Iris pigment epithelial cell (primary cell): Measurements from ENCODE around the gene ZNF304.
A peak's percentile ranks its signal among the peaks of the same experiment; 100 is the strongest.
"Not testable (repeated sequence)": the region's sequence is repeated elsewhere in the genome, so short reads cannot be mapped to it uniquely, and the experiment has no call there.

Experiments
- DNase-seq: peaks from one replicate; pipeline ENCODE4 v3.0.0-alpha.2; 2011; ENCODE audit warnings: low read depth

ZNF304 gene

DNA sequence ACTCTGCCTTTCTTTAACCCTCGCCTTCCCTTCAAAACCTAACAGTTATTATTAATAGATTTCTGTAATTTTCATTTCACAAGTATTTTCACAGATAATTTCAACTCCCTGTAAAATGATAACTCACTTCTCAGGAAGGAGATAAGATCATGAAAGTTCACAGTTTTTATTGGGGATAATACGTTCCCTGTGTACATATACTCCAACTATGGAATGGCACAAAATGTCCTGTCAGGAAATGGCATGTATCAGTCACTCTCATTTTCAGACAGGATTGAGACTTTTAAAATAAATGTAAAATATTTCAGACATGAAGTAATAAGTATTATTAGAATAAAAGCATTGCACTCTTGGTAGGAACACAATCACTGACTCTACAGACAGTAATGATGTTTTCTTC, 11.3 kb downstream of the ZNF304 start:
- no peak for DNase-seq

DNA sequence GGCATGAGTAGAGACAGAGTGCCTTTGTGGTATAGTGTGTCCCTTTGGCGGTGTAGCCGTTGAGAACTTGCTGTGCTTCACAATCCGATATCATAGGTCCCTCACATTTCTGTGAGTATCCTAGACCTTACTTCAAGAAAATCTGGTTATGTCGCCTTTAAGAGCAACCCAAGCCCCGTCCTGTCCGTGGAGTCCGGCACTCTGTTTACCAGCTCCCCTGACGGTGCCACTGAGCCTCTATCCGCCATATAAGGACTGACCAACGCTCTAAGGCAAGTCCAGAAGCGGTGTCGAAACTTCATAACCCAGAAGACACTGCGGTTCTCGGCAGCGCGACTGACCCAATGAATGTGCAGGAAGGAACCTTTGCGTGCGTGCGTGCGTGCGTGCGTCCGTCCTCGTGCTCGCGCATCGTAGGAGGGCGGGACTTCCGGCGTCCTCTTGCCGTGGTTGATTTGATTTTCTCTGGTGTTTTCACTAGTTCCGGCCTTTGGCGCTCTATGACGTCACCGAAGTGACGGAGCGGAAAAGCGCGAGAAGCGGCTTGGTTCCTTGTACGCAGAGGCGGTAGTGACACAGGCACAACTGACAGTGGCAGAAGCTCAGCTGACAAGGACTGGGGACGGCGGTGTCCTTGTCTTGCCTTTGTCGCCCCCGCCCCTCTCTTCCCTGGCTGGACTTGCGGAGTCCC, 12.1 kb downstream of the ZNF304 start, which contains the start of the genes TRAPPC2B and ZNF547:
Gene TRAPPC2B (plus strand): TSS at position 555 of the 691 bp plus-strand sequence. CDS start 1,283 bp downstream, outside the sequence.
Gene ZNF547 (plus strand): TSS at position 555 of the 691 bp plus-strand sequence. CDS start 5,005 bp downstream, outside the sequence.
- peak; percentile 100 for DNase-seq

DNA sequence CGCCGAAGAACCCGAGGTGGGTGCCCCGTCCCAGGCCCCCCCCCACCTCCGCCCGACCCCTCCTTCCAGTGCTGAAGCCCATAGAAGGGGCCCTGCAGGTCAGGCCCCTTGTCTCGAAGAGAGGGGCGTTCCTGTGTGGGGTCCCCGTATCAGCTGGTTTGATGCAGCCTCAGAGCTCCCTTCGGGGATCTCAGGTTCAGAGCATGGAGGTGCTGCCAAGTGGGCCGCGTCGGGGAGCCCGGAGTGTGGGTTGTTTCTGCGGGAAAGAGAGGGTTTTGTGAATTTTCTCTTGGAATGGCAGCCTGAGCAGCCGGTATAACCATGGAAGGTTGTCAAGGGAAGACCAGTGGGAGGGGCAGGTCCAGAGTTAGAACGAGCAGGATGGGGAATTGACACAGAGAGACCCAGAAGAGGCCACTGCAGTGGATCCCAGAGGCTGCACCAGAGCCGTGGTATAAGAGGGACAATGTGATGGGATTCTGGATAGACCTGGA, 12.7 kb downstream of the ZNF304 start:
- DNase-seq = peak; percentile 16

DNA sequence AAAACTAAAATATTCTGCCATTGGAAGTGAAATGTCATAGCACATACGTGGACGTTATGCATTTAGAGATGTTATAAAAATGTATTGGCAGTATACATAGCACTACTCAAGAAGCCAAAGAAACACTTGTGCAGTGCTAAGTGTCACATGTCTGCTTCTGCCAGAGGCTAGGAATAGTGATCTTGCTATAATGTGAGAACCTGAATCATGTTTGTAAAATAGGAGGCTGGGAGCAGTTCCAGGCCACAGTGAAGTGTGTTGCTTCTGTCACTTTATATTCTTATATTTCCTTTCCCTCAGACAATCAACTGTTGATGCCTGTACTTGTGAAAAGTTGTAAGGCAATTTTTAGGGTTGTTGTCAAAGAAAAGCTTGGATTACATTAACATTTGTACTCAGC, 15.7 kb downstream of the ZNF304 start:
- no peak for DNase-seq

DNA sequence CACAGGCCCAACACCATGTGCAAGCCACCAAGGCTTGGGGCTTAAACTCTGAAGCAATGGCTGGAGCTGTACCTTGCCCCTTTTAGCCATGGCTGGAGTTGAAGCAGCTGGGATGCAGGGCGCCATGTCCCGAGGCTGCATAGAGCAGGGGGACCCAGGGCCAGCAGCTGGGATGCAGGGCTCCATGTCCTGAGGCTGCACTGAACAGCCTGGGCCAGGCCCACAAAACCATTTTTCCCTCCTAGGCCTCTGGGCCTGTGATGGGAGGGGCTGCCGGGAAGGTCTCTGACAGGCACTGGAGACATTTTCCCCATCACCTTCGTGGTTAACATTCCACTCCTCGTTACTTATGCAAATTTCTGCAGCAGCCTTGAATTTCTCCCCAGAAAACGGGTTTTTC, 23.1 kb downstream of the ZNF304 start:
- no peak for DNase-seq

DNA sequence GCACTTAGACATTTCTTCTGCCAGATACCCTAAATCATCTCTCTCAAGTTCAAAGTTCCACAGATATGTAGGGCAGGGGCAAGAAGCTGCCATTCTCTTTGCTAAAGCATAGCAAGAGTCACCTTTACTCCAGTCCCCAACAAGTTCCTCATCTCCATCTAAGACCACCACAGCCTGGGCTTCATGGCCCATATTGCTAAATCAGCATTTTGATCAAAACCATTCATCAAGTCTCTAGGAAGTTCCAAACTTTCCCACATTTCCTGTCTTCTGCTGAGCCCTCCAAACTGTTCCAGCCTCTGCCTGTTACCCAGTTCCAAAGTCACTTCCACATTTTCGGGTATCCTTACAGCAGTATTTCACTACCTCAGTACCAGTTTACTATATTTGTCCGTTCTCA, 23.6 kb downstream of the ZNF304 start:
- DNase-seq = not testable (repeated sequence)

DNA sequence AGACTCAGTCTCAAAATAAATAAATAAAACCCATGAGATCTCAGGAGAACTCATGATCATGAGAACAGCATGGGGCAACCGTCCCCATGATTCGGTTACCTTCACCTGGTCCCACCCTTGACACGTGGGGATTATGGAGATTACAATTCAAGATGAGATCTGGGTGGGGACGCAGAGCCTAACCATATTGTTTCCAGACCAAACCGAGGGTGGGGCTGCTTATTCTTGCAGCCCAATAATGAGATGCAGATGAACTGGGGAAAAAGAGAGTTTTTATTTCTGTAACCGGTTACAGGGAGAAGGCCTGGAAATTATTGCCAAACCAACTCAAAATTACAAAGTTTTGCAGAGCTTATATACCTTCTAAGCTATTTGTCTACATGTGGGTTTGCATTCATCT, 25.1 kb downstream of the ZNF304 start:
- no peak for DNase-seq

DNA sequence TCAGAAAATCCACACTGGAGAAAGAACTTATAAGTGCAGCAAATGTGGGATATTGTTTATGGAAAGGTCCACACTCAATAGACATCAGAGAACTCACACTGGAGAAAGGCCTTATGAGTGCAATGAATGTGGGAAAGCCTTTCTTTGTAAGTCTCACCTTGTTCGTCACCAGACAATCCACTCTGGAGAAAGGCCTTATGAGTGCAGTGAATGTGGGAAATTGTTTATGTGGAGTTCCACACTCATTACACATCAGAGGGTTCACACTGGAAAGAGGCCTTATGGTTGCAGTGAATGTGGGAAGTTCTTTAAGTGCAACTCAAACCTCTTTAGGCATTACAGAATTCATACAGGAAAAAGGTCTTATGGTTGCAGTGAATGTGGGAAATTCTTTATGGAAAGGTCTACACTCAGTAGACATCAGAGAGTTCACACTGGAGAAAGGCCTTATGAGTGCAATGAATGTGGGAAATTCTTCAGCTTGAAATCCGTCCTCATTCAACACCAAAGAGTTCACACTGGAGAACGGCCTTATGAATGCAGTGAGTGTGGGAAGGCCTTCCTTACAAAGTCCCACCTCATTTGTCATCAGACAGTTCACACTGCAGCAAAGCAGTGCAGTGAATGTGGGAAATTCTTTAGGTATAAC, 26.6 kb downstream of the ZNF304 start:
- no peak for DNase-seq

DNA sequence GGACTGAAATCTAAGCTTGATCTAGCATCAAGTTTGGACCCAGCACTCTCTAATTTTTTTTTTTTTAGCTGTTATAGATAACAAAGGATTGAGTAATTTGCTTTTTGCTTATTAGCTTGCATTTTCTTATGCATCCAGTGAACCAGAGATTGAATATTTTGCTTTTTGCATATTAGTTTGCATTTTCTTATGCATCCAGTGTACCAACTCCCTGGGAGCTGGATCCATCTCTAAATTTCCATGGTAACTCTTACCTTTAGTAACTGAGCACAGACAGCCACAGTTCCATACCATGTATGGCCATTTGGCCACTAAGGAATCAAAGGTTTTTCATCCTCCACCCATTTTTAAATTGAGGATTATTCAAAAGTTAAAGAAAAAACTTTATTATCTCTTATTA, 29.9 kb downstream of the ZNF304 start:
- no peak for DNase-seq

DNA sequence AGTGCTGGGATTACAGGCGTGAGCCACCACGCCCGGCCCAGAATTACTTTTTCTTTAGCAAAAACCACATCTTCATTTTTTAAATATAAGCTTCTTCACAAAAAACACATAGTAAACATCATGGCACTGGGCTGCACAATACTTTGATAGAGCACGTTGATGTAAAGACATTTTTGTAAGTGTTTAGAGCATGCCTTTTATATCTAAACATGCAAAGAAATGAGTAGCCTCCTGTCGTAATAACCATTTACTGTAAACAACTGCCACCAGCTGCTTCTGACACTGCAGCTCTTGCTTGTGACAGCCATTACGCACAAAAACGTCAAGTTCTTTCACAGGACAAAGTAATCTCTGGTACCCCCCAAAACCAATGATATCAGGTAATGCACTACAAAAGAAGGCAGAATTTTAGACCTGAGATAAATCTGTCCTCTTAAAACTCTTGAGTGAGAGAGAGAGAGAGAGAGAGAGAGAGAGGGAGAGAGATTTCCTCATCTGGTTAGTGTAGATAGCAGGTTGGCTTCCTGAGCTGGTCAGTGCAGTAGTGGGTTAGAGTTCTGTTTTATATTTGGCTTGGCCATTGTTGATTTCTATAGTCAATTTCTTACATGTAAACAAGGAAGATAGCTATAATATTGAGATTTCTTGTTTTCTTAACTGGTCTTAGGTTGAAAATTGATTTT, 31.9 kb downstream of the ZNF304 start:
- DNase-seq = no peak

DNA sequence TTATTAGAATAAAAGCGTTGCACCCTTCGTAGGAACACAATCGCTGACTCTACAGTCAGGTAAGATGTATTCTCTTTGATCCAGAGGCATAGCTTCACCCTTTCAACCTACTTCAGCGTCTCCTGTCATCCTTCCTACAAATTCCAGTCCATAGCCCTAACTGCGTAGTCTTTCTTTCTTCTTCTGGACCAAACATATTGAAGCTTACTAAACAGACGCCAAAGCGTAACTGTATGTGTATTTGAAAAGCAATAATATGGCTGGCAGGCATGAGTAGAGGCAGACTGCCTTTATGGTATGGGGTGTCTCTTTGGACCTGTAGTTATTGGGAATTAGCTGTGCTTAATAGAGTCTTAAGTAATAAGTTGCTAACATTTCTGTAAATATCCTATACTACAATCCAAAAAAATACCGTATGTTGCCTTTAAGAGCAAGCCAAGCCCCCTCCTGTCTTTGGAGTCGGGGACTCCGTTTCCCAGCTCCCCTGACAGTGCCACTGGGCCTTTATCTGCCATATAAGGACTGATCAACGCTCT, 38.2 kb downstream of the ZNF304 start:
- no peak for DNase-seq

DNA sequence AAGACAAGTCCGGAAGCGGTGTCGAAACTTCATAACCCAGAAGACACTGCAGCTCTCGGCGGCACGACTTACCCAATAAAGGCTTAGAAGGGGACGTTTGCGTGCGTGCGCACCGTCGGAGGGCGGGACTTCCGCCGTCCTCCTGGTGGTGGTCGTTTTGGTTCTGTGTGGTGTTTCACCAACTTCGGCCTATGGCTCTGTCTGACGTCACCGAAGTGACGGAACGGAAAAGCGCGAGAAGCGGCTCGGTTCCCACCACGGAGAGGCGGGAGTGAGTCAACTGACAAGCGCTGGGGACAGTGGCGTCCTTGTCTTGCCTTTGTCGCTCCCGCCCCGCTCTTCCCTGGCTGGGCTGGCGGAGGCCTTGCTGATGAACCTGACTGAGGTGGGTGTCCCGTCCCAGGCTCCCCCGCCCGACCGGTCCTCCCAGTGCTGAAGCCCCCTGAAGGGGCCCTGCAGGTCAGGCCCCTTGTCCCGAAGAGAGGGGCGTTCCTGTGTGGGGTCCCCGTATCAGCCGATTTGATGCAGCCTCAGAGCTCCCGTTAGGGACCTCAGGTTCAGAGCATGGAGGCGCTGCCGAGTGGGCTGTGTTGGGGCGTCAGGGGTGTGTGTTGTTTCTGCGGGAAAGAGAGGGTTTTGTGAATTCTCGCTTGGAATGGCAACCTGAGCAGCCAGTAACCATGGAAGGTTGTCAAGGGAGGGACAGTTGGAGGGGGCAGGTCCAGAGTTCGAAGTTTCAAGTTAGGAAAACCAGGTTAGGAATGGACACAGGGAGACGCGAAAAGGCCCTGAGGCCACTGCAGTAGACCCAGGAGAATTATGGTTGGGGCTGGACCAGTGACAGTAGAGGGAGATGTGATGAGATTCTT, 38.9 kb downstream of the ZNF304 start, which contains the start of gene ZNF548:
Gene ZNF548 (plus strand): TSS at position 125 of the 869 bp plus-strand sequence. CDS start 246 bp downstream, at position 371.
- peak; percentile 99 for DNase-seq

DNA sequence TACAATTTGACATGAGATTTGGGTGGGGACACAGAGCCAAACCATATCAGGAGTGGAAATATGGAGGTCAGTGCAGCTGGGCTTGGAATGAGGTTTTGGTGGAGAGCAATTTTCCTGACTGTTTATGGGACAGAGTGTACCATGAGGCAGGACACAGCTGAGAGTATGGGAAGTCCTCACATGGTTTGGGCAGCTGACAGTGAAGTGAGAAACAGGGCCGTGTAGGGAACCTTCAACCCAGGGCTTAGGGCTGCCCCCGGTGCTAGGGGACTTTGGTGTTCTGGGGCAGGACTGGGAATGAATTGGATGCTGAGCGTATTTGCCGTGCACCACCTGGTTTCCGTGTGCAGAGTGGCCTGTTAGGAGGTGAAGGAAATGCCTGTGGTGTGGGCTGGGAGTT, 44.6 kb downstream of the ZNF304 start:
- DNase-seq = no peak

DNA sequence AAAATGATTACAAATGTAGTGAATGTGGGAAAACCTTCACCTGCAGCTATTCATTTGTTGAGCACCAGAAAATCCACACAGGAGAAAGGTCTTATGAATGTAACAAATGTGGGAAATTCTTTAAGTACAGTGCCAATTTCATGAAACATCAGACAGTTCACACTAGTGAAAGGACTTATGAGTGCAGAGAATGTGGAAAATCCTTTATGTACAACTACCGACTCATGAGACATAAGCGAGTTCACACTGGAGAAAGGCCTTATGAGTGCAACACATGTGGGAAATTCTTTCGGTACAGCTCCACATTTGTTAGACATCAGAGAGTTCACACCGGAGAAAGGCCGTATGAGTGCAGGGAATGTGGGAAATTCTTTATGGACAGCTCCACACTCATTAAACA, 47.8 kb downstream of the ZNF304 start:
- no peak for DNase-seq

DNA sequence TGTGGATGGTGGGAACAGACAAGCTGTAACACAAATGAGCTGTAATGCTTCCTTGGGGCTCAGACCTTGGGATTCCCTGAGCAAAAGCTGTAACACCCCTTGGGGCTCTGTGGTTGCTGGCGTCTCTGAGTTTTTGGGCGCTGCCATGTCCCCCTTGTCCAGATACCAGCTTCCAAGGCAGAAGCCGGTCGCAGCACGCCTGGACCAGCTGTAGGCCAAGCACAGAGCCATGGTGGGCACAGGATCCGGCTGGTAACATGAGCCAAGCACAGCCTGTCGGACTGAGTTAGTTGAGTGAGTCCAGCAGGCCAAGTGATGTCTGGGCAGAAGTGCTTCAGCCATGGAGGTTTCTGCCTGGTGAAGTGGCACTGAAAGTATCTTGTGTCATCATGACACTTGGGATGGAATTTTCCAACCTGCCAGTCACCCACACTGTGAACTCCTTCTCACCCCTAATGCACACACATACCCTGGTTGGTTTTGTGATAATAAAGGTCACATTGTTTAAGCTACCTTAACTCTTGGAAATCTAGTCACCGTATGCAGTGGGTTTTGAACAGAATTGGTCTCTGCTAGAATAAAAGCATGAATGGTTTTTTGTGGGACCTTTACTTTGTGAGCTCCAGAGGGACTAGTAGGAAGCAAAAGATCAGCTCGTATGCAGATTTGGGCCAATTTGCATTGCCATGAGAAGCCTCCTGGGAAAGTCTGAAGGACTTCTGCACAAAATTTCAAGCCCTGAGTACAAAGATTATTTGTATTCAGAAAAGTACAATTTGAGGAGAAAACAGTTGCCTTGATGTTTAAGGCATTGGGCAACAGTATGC, 52.9 kb downstream of the ZNF304 start:
- no peak for DNase-seq

DNA sequence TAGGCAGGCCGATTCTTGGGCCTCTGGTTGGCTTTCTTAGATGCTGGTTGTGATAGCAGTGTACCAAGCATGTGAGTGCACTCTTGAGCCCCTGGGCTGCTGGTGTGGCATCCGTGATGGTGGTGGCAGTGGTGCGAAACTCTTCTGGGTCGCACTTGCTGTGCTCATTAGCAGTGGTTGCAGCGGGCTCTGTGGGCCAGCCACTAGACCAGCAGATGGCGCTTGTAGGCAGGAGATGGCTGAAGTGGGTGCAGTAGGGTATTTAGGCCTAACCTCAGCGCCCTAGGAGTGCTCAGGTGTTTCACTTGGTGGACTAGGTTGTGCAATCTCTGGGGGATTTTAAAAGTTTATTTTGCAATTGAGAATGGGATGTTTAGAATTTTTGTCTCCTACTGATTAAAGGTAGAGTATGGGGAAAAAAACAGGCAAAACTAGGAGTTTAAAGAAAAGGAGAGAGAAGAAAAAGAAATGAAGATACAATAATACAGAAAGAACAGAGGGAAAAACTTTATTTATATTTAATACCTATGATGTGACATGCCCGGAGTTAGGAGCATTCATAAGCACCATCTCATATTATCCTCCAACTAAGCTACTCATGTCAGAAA, 55.5 kb downstream of the ZNF304 start:
- DNase-seq = peak; percentile 53
